ENCODE measurements around the gene IL10RB.
"Not testable (repeated sequence)": the region's sequence is repeated elsewhere in the genome, so short reads cannot be mapped to it uniquely, and the experiment has no call there.

IL10RB gene

GRCh38 chr21:33266050-33266788, at the start of gene IL10RB:
IL10RB (plus strand) TSS chr21:33266367; CDS start chr21:33266466, 99 bp downstream.
- Mint-ChIP-seq H3K9me3 (no peaks in the 10 kb centered on the region), H3K27ac (peak within 1 kb of the TSS; percentile 98), H3K4me1 (peaks cover 53% of the 10 kb centered on the region), H3K36me3 (peaks cover 48% of the 10 kb centered on the region), H3K4me3 (peak within 1 kb of the TSS; percentile 99)
- DNase-seq (ENCODE audit: low spot score in 2 of 2) = peak; percentile 56 to 81
- ATAC-seq = peak; percentile 87

GRCh38 chr21:33217138-33217520, 49.0 kb upstream of the IL10RB start:
- Mint-ChIP-seq H3K4me3 (no peak overlapping the region), H3K4me1 (peaks cover 62% of the 10 kb centered on the region), H3K9me3 (peaks cover 2% of the 10 kb centered on the region), H3K36me3 (peaks cover 4% of the 10 kb centered on the region), H3K27ac (no peak overlapping the region)
- DNase-seq (ENCODE audit: low spot score in 2 of 2) = peak in 1 of 2 donors; percentile 8
- no peak for ATAC-seq

GRCh38 chr21:33219300-33219699, 46.9 kb upstream of the IL10RB start:
- Mint-ChIP-seq H3K4me1 (peaks cover 44% of the 10 kb centered on the region), H3K9me3 (peaks cover 2% of the 10 kb centered on the region), H3K27ac (no peak overlapping the region), H3K36me3 (peaks cover 4% of the 10 kb centered on the region), H3K4me3 (no peak overlapping the region)
- no peak for DNase-seq (ENCODE audit: low spot score in 2 of 2)
- no peak for ATAC-seq

- Mint-ChIP-seq H3K4me1 (peaks cover 38% of the 10 kb centered on the region), H3K27ac (no peak overlapping the region), H3K4me3 (no peak overlapping the region), H3K9me3 (peaks cover 2% of the 10 kb centered on the region), H3K36me3 (peaks cover 4% of the 10 kb centered on the region)
- ATAC-seq = no peak
- peak in 1 of 2 donors; percentile 34 for DNase-seq (ENCODE audit: low spot score in 2 of 2)
Observed at GRCh38 chr21:33219954-33220353, 46.2 kb upstream of the IL10RB start.

- ATAC-seq; H3K9me3 Mint-ChIP-seq; H3K27ac Mint-ChIP-seq; H3K36me3 Mint-ChIP-seq; DNase-seq (ENCODE audit: low spot score in 2 of 2); H3K4me3 Mint-ChIP-seq: not testable (repeated sequence)
- H3K4me1 Mint-ChIP-seq = peaks cover 17% of the 10 kb centered on the region
Observed at GRCh38 chr21:33225376-33225775, 40.8 kb upstream of the IL10RB start.

- Mint-ChIP-seq H3K36me3 (peaks cover 30% of the 10 kb centered on the region), H3K4me1 (peaks cover 36% of the 10 kb centered on the region), H3K27ac (no peak overlapping the region), H3K4me3 (no peak overlapping the region), H3K9me3 (no peaks in the 10 kb centered on the region)
- no peak for DNase-seq (ENCODE audit: low spot score in 2 of 2)
- ATAC-seq = no peak
Observed at GRCh38 chr21:33228455-33228854, 37.7 kb upstream of the IL10RB start.

- Mint-ChIP-seq H3K9me3 (no peaks in the 10 kb centered on the region), H3K36me3 (peaks cover 31% of the 10 kb centered on the region), H3K4me1 (peaks cover 44% of the 10 kb centered on the region), H3K27ac (peak overlapping the region; percentile 30), H3K4me3 (peak overlapping the region; percentile 77)
- no peak for ATAC-seq
- DNase-seq (ENCODE audit: low spot score in 2 of 2) = no peak
Observed at GRCh38 chr21:33229099-33229783, 36.9 kb upstream of the IL10RB start.

GRCh38 chr21:33229784-33230544, 36.2 kb upstream of the IL10RB start, which contains the start of gene IFNAR2:
IFNAR2 (plus strand) TSS chr21:33229938; CDS start chr21:33241923, 11,985 bp downstream.
- H3K4me1 Mint-ChIP-seq = peaks cover 51% of the 10 kb centered on the region
- peak within 1 kb of the TSS; percentile 64 for H3K27ac Mint-ChIP-seq
- DNase-seq (ENCODE audit: low spot score in 2 of 2) = peak; percentile 63 to 77
- H3K9me3 Mint-ChIP-seq = no peaks in the 10 kb centered on the region
- peak within 1 kb of the TSS; percentile 77 for H3K4me3 Mint-ChIP-seq
- peaks cover 31% of the 10 kb centered on the region for H3K36me3 Mint-ChIP-seq
- peak; percentile 73 for ATAC-seq

- no peak for ATAC-seq
- Mint-ChIP-seq H3K27ac (peak overlapping the region; percentile 64), H3K36me3 (peaks cover 31% of the 10 kb centered on the region), H3K9me3 (no peaks in the 10 kb centered on the region), H3K4me3 (peak overlapping the region; percentile 77), H3K4me1 (peaks cover 51% of the 10 kb centered on the region)
- DNase-seq (ENCODE audit: low spot score in 2 of 2) = no peak
Observed at GRCh38 chr21:33230545-33231324, 35.4 kb upstream of the IL10RB start.

- peaks cover 35% of the 10 kb centered on the region for H3K36me3 Mint-ChIP-seq
- DNase-seq (ENCODE audit: low spot score in 2 of 2) = peak in 1 of 2 donors; percentile 75
- no peaks in the 10 kb centered on the region for H3K9me3 Mint-ChIP-seq
- H3K4me3 Mint-ChIP-seq = peak overlapping the region; percentile 77
- H3K4me1 Mint-ChIP-seq = peaks cover 57% of the 10 kb centered on the region
- peak; percentile 87 for ATAC-seq
- peak overlapping the region; percentile 64 for H3K27ac Mint-ChIP-seq
Observed at GRCh38 chr21:33231526-33231925, 34.6 kb upstream of the IL10RB start.

GRCh38 chr21:33232291-33233034, 33.7 kb upstream of the IL10RB start:
- ATAC-seq = no peak
- H3K4me1 Mint-ChIP-seq = peaks cover 61% of the 10 kb centered on the region

GRCh38 chr21:33234635-33235520, 31.3 kb upstream of the IL10RB start:
- Mint-ChIP-seq H3K36me3 (peaks cover 41% of the 10 kb centered on the region), H3K4me1 (peaks cover 74% of the 10 kb centered on the region), H3K27ac (peak overlapping the region; percentile 9), H3K4me3 (no peak overlapping the region), H3K9me3 (no peaks in the 10 kb centered on the region)
- ATAC-seq = peak; percentile 8
- DNase-seq (ENCODE audit: low spot score in 2 of 2) = peak in 1 of 2 donors; percentile 37

More at GRCh38 chr21:33232291-33233034, 33.7 kb upstream of the IL10RB start:
- H3K4me3 Mint-ChIP-seq = peak overlapping the region; percentile 77
- peaks cover 39% of the 10 kb centered on the region for H3K36me3 Mint-ChIP-seq
- peak overlapping the region; percentile 64 for H3K27ac Mint-ChIP-seq
- no peak for DNase-seq (ENCODE audit: low spot score in 2 of 2)
- no peaks in the 10 kb centered on the region for H3K9me3 Mint-ChIP-seq

GRCh38 chr21:33236013-33236686, 30.0 kb upstream of the IL10RB start:
- Mint-ChIP-seq H3K36me3 (peaks cover 39% of the 10 kb centered on the region), H3K9me3 (no peaks in the 10 kb centered on the region), H3K27ac (no peak overlapping the region), H3K4me3 (peak overlapping the region; percentile 55), H3K4me1 (peaks cover 78% of the 10 kb centered on the region)
- no peak for DNase-seq (ENCODE audit: low spot score in 2 of 2)
- ATAC-seq = no peak
